Stomach (tissue), 9 donors: ENCODE data around the gene TFCP2L1. TPM values are rescaled to one million over a fixed set of nuclear protein-coding genes. Genes with fewer than 3 reads are reported as not detected.

Source experiments
- DNase-seq, 2 donors: peaks; one replicate each; pipeline versions ENCODE4 v3.0.0 to v3.0.0-alpha.2; 2013 to 2019
- H3K27ac ChIP-seq, 5 donors: fragments of 200-600 bp in 4 of 5; sonication (generic) in 4 of 5; one replicate each; pipeline ENCODE4 v1.5.1; 2013 to 2019; ENCODE audit warnings: mild to moderate bottlenecking in 1 of 5, moderate library complexity in 1 of 5
- H3K27me3 ChIP-seq, 3 donors: fragments of 200-600 bp; sonication (generic); one replicate each; pipeline ENCODE4 v1.5.1; 2017 to 2019; ENCODE audit warnings: mixed run types in 1 of 3
- H3K36me3 ChIP-seq, 4 donors: fragments of 200-600 bp; sonication (generic); 1 replicate in 3 of 4; 2 replicates in 1 of 4; pipeline ENCODE4 v1.5.1; 2016 to 2019
- H3K4me1 ChIP-seq, 4 donors: fragments of 200-600 bp; sonication (generic); one replicate each; pipeline ENCODE4 v1.5.1; 2016 to 2019
- H3K4me3 ChIP-seq, 4 donors: fragments of 200-600 bp; sonication (generic) in 3 of 4; one replicate each; pipeline ENCODE4 v1.5.1; 2016 to 2019; ENCODE audit warnings: mild to moderate bottlenecking in 1 of 4
- H3K9me3 ChIP-seq, 4 donors: fragments of 200-600 bp; sonication (generic); one replicate each; pipeline ENCODE4 v1.5.1; 2016 to 2019
- CTCF ChIP-seq, 7 experiments: fragments of 450-650 bp in 4 of 7; fragments of 200-600 bp in 3 of 7; sonication (generic) in 3 of 7; IDR thresholded peaks; one replicate each; pipeline ENCODE4 v1.5.1; 2016 to 2019; ENCODE audit warnings: antibody characterized with exemption in 7 of 7, control low read depth in 2 of 7, mild to moderate bottlenecking in 1 of 7
- EP300 ChIP-seq: sonication (generic); formaldehyde crosslinking; IDR thresholded peaks from one replicate; pipeline ENCODE4 v1.6.1; 2017; ENCODE audit warnings: antibody characterized with exemption
- POLR2A ChIP-seq, 4 donors: fragments of 450-650 bp; IDR thresholded peaks; one replicate each; pipeline ENCODE4 v1.6.1; 2016; ENCODE audit warnings: antibody characterized with exemption in 4 of 4, control low read depth in 2 of 4, mild to moderate bottlenecking in 1 of 4, moderate library complexity in 1 of 4
- POLR2AphosphoS5 ChIP-seq, 3 donors: sonication (generic); formaldehyde crosslinking; IDR thresholded peaks; one replicate each; pipeline ENCODE4 v1.6.1; 2016; ENCODE audit warnings: antibody characterized with exemption in 3 of 3
- WGBS, 5 donors: extraction: QIAGEN DNeasy Blood & Tissue Kit in 3 of 5; methylation state at CpG; one replicate each; pipeline versions ENCODE4 v1.1.5 to v1.1.7; 2013 to 2018; 5-methylcytosine and 5-hydroxymethylcytosine counted together
- intact Hi-C: fragments of 100-400 bp; cut with DNase I; formaldehyde crosslinking; loops from one replicate; pipeline ENCODE4 v1.15.1; 2023; ENCODE audit warnings: low total_unique reads
- polyA plus RNA-seq, 3 donors: library from polyadenylated mRNA; stranded (reverse); fragments of 200-250 nt; gene quantifications; one replicate each; pipeline ENCODE4 v1.2.3, GENCODE V29; 2013
- total RNA-seq, 5 donors: library from RNA; depleted of rRNA; stranded (reverse); fragments of >200 nt; gene quantifications; one replicate each; pipeline versions ENCODE4 v1.1.0 to v1.2.3, GENCODE V29; 2014 to 2016
- donor health status: healthy with polysubstance abuse.
- donor health status: Bipolar disorder and iron deficiency.
- donor health status: healthy.

TFCP2L1 gene
- total and polyA plus RNA-seq, 8 donors = 6.8 to 154 (median 36.9) TPM

GRCh38 chr2:121288454-121289231 lies 3.6 kb upstream of the TFCP2L1 start:
- TF ChIP-seq EP300 = no peak
- TF ChIP-seq POLR2A (IDR thresholded peaks at IDR 0.05) = no peak
- no peak for TF ChIP-seq CTCF (IDR thresholded peaks at IDR 0.05)
- TF ChIP-seq POLR2AphosphoS5 (IDR thresholded peaks at IDR 0.05) = no peak
- H3K27ac ChIP-seq = no peak overlapping the region
- intact Hi-C loops = no loop called here
- no peaks in the 10 kb centered on the region for H3K36me3 ChIP-seq
- WGBS, 5 donors = 75 to 83% (median 81%) methylated on average over 11 to 12 of the region's 12 CpGs
- H3K4me1 ChIP-seq = peaks cover 20 to 26% (median 21%) of the 10 kb centered on the region in 4 donors
- DNase-seq = no peak
- H3K27me3 ChIP-seq = peaks cover 0 to 26% (median 13%) of the 10 kb centered on the region in 3 donors
- H3K9me3 ChIP-seq = no peaks in the 10 kb centered on the region
- H3K4me3 ChIP-seq = no peak overlapping the region

- intact Hi-C loops = no loop called here
- peaks cover 16 to 28% (median 19%) of the 10 kb centered on the region in 4 donors for H3K4me1 ChIP-seq
- H3K9me3 ChIP-seq = no peaks in the 10 kb centered on the region
- H3K36me3 ChIP-seq = no peaks in the 10 kb centered on the region
- DNase-seq = no peak
- H3K27ac ChIP-seq = no peak overlapping the region
- H3K4me3 ChIP-seq = no peak overlapping the region
- peaks cover 0 to 33% (median 13%) of the 10 kb centered on the region in 3 donors for H3K27me3 ChIP-seq
- WGBS, 5 donors = 88 to 98% (median 96%) methylated on average over 3 to 4 of the region's 4 CpGs
- TF ChIP-seq CTCF (IDR thresholded peaks at IDR 0.05) (no peak), POLR2A (IDR thresholded peaks at IDR 0.05) (no peak), EP300 (no peak), POLR2AphosphoS5 (IDR thresholded peaks at IDR 0.05) (no peak)
These were observed 3.0 kb upstream of the TFCP2L1 start for GRCh38 chr2:121287956-121288355.

- Histone ChIP-seq H3K36me3 (no peaks in the 10 kb centered on the region), H3K27ac (no peak overlapping the region), H3K27me3 (peaks cover 0 to 37% (median 13%) of the 10 kb centered on the region in 3 donors), H3K9me3 (no peaks in the 10 kb centered on the region), H3K4me3 (no peak overlapping the region), H3K4me1 (peaks cover 16 to 26% (median 20%) of the 10 kb centered on the region in 4 donors)
- 84 to 88% (median 85%) methylated on average over 9 of the region's 9 CpGs for WGBS, 5 donors
- no peak for DNase-seq
- intact Hi-C loops = no loop called here
- TF ChIP-seq POLR2A (IDR thresholded peaks at IDR 0.05) (no peak), CTCF (IDR thresholded peaks at IDR 0.05) (no peak), EP300 (no peak), POLR2AphosphoS5 (IDR thresholded peaks at IDR 0.05) (no peak)
These were observed 2.3 kb upstream of the TFCP2L1 start for GRCh38 chr2:121287146-121287798.

- Histone ChIP-seq H3K27ac (no peak overlapping the region), H3K36me3 (no peaks in the 10 kb centered on the region), H3K27me3 (peaks cover 0 to 40% (median 13%) of the 10 kb centered on the region in 3 donors), H3K4me1 (peaks cover 16 to 32% (median 26%) of the 10 kb centered on the region in 4 donors), H3K4me3 (no peak overlapping the region), H3K9me3 (no peaks in the 10 kb centered on the region)
- DNase-seq = no peak
- TF ChIP-seq EP300 (no peak), POLR2AphosphoS5 (IDR thresholded peaks at IDR 0.05) (no peak), CTCF (IDR thresholded peaks at IDR 0.05) (no peak), POLR2A (IDR thresholded peaks at IDR 0.05) (no peak)
- WGBS, 5 donors = 72 to 83% (median 81%) methylated on average over 4 of the region's 4 CpGs
- intact Hi-C loops = no loop called here
These were observed 1.5 kb upstream of the TFCP2L1 start for GRCh38 chr2:121286506-121286905.
